Measurements from ENCODE around the gene LY86. TPM values are rescaled to one million over a fixed set of nuclear protein-coding genes. Genes with fewer than 3 reads are reported as not detected.

The LY86 gene
- total RNA-seq, 1 donor from 2014 or later, result not detected

DNA sequence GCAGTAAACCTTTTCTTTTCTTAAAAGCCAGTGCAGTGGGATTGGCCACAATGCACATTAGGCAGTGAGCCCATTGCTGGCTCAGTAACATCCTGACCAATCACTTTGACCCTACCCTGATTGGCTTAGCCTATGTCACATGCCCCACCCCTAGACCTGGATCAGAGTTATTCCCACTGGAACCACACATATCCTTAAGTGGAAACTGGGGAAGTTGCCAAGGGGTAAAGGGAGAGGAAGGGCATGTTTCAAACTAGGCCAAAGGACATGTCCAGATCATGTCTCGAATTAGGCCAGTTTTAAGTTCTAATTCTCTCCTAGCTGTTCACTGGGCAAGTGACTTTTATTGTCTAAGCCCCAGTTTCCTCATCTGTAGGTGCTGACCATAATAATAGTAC is 69.3 kb downstream of the LY86 start:
- no peaks in the 10 kb centered on the region for H3K36me3 Mint-ChIP-seq
- no peaks in the 10 kb centered on the region for H3K27me3 Mint-ChIP-seq (ENCODE audit: low read depth)
- no peak for DNase-seq (ENCODE audit: low spot score in 2 of 2, unreplicated experiment in 2 of 2)
- no peak overlapping the region for H3K27ac Mint-ChIP-seq
- H3K9me3 Mint-ChIP-seq, result no peaks in the 10 kb centered on the region
- no peak overlapping the region for H3K4me3 Mint-ChIP-seq
- H3K4me1 Mint-ChIP-seq, result peaks cover 17% of the 10 kb centered on the region
- TF ChIP-seq, protein P1, sequence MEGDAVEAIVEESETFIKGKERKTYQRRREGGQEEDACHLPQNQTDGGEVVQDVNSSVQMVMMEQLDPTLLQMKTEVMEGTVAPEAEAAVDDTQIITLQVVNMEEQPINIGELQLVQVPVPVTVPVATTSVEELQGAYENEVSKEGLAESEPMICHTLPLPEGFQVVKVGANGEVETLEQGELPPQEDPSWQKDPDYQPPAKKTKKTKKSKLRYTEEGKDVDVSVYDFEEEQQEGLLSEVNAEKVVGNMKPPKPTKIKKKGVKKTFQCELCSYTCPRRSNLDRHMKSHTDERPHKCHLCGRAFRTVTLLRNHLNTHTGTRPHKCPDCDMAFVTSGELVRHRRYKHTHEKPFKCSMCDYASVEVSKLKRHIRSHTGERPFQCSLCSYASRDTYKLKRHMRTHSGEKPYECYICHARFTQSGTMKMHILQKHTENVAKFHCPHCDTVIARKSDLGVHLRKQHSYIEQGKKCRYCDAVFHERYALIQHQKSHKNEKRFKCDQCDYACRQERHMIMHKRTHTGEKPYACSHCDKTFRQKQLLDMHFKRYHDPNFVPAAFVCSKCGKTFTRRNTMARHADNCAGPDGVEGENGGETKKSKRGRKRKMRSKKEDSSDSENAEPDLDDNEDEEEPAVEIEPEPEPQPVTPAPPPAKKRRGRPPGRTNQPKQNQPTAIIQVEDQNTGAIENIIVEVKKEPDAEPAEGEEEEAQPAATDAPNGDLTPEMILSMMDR (IDR thresholded peaks at IDR 0.05; ENCODE audit: unreplicated experiment), result no peak

- no peaks in the 10 kb centered on the region for H3K36me3 Mint-ChIP-seq
- H3K4me1 Mint-ChIP-seq, result peaks cover 20% of the 10 kb centered on the region
- no peaks in the 10 kb centered on the region for H3K27me3 Mint-ChIP-seq (ENCODE audit: low read depth)
- H3K4me3 Mint-ChIP-seq, result no peak overlapping the region
- no peak for DNase-seq (ENCODE audit: low spot score in 2 of 2, unreplicated experiment in 2 of 2)
- TF ChIP-seq, protein P1 (IDR thresholded peaks at IDR 0.05; ENCODE audit: unreplicated experiment), result no peak
- H3K27ac Mint-ChIP-seq, result no peak overlapping the region
- no peaks in the 10 kb centered on the region for H3K9me3 Mint-ChIP-seq
These were observed 71.2 kb downstream of the LY86 start for GRCh38 chr6:6659600-6660327.

DNA sequence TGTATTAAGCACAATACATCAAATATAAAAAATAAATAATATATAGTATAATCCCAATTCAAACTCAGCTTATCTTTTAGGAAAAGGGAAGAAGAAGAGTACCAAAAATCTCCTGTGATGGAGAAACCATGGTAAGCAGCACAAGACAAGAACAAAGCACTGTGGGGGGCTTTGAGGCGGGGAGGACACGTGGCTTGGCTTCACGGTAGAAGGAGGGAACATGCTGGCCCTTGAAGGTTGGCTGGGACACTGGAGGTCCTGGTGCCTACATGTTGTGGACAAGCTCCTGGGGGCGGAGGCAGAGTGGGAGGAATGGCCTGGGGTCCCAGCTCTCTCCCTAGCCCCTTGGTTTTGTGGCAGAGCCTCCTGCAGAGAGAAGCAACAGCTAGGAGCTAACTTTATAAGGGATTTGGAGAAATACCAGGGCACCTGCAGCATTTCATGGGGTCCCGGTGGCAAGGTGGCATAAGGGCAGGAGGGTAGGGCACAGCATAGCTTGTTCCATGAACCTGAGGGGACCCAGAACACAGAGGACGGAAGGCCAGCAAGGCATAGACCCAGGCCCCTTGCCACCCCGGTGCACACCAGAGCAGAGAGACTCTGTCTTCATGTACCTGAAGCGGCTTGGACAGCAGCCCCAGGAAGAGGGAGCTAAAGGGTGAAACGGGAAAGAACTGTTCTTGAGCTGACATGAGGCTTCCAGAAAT is 72.0 kb downstream of the LY86 start:
- Mint-ChIP-seq H3K9me3 (no peaks in the 10 kb centered on the region), H3K27me3 (ENCODE audit: low read depth) (no peaks in the 10 kb centered on the region), H3K4me3 (no peak overlapping the region), H3K27ac (no peak overlapping the region), H3K36me3 (no peaks in the 10 kb centered on the region), H3K4me1 (peaks cover 19% of the 10 kb centered on the region)
- TF ChIP-seq, protein P1 (IDR thresholded peaks at IDR 0.05; ENCODE audit: unreplicated experiment), result no peak
- DNase-seq (ENCODE audit: low spot score in 2 of 2, unreplicated experiment in 2 of 2), result no peak

DNA sequence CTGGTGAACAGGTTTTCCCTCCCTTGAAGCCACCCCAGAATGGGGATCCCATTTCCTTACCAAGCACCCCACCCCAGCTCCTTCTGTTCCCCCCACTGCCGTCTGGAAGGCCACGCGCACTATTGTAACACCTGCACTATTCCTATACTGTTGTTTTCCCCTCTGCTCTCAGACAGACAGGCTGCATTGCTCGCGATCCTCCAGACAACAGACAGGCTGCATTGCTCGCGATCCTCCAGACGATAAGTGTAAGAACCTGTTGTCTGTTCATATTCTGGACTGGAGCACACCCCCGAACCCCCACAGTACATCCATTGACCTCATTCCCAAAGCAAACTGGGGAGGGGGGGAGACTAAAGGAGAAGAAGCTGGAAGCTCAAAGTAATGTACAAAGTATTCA is 72.7 kb downstream of the LY86 start:
- H3K4me1 Mint-ChIP-seq, result peaks cover 26% of the 10 kb centered on the region
- H3K9me3 Mint-ChIP-seq, result no peaks in the 10 kb centered on the region
- DNase-seq (ENCODE audit: low spot score in 2 of 2, unreplicated experiment in 2 of 2), result no peak
- H3K27ac Mint-ChIP-seq, result no peak overlapping the region
- no peaks in the 10 kb centered on the region for H3K27me3 Mint-ChIP-seq (ENCODE audit: low read depth)
- no peak overlapping the region for H3K4me3 Mint-ChIP-seq
- H3K36me3 Mint-ChIP-seq, result no peaks in the 10 kb centered on the region
- TF ChIP-seq, protein P1 (IDR thresholded peaks at IDR 0.05; ENCODE audit: unreplicated experiment), result no peak

DNA sequence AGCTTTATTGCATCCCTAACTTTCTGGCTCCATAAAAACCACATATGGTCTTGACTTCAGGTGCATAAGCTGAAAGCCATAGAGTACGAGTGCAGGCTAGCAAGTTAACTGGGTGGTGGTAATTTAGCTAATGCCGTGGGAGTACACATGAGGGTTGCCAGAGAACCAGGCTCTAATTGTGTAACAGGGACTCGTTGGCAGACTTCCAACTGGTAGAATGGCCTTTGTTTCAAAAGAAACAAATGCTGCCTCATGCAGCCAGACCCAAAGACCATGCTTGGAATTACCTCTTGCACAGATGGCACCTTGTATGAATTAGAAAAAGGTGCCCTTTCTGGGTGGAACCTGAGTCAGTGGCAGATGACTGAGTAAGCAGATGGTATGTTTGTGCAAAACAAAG is 73.2 kb downstream of the LY86 start:
- TF ChIP-seq, protein P1 (IDR thresholded peaks at IDR 0.05; ENCODE audit: unreplicated experiment), result no peak
- H3K27me3 Mint-ChIP-seq (ENCODE audit: low read depth), result no peaks in the 10 kb centered on the region
- H3K4me1 Mint-ChIP-seq, result peaks cover 27% of the 10 kb centered on the region
- no peak overlapping the region for H3K4me3 Mint-ChIP-seq
- DNase-seq (ENCODE audit: low spot score in 2 of 2, unreplicated experiment in 2 of 2), result no peak
- no peaks in the 10 kb centered on the region for H3K36me3 Mint-ChIP-seq
- no peaks in the 10 kb centered on the region for H3K9me3 Mint-ChIP-seq
- no peak overlapping the region for H3K27ac Mint-ChIP-seq

Data from mesothelial cell of epicardium (in vitro differentiated cells).